ENCODE data around the gene CLCN2. TPM values are rescaled to one million over a fixed set of nuclear protein-coding genes. Genes with fewer than 3 reads are reported as not detected.

The CLCN2 gene
- total and polyA plus RNA-seq, 2 of the 4 experiments (the other 2 are of a cell fraction), result 2.9 to 5.8 TPM

GRCh38 chr3:184350618-184351017 is 10.8 kb downstream of the CLCN2 start:
- no peak overlapping the region for H3K4ac ChIP-seq (ENCODE audit: low read depth, low read length)
- TF ChIP-seq RAD21 (IDR thresholded peaks at IDR 0.05; ENCODE audit: low read length), result no peak
- TF ChIP-seq RCOR1 (IDR thresholded peaks at IDR 0.05; ENCODE audit: insufficient replicate concordance, low read length), result no peak
- no peak for TF ChIP-seq NFE2L2 (IDR thresholded peaks at IDR 0.05; ENCODE audit: low read depth, low read length)
- no peak for TF ChIP-seq BHLHE40 (IDR thresholded peaks at IDR 0.05; ENCODE audit: low read depth, low read length)
- no peak for TF ChIP-seq CTCF (conservative IDR thresholded peaks at IDR 0.05; ENCODE audit: low read depth, low read length)
- TF ChIP-seq CHD1 (IDR thresholded peaks at IDR 0.05; ENCODE audit: low read depth, low read length), result no peak
- no peak for TF ChIP-seq MAZ (IDR thresholded peaks at IDR 0.05; ENCODE audit: borderline replicate concordance, low read depth, low read length)
- no peak for TF ChIP-seq FOS (IDR thresholded peaks at IDR 0.05; ENCODE audit: low read depth, low read length)
- TF ChIP-seq MAFK (IDR thresholded peaks at IDR 0.05; ENCODE audit: low read depth, low read length), result no peak
- TF ChIP-seq RFX5 (IDR thresholded peaks at IDR 0.05; ENCODE audit: low read depth, low read length), result no peak
- TF ChIP-seq CEBPB (IDR thresholded peaks at IDR 0.05; ENCODE audit: low read depth, low read length), result no peak
- no peak for TF ChIP-seq MXI1 (IDR thresholded peaks at IDR 0.05; ENCODE audit: borderline replicate concordance, low read depth, low read length)
- TF ChIP-seq, protein P1, sequence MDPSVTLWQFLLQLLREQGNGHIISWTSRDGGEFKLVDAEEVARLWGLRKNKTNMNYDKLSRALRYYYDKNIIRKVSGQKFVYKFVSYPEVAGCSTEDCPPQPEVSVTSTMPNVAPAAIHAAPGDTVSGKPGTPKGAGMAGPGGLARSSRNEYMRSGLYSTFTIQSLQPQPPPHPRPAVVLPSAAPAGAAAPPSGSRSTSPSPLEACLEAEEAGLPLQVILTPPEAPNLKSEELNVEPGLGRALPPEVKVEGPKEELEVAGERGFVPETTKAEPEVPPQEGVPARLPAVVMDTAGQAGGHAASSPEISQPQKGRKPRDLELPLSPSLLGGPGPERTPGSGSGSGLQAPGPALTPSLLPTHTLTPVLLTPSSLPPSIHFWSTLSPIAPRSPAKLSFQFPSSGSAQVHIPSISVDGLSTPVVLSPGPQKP (IDR thresholded peaks at IDR 0.05; ENCODE audit: borderline replicate concordance, low read depth, low read length), result no peak
- no peak for TF ChIP-seq POLR2A (IDR thresholded peaks at IDR 0.05; ENCODE audit: low read depth, low read length)
- no peak for TF ChIP-seq USF2 (IDR thresholded peaks at IDR 0.05; ENCODE audit: low read depth, low read length)
- TF ChIP-seq SMC3 (IDR thresholded peaks at IDR 0.05; ENCODE audit: low read depth, low read length), result no peak
- no peak overlapping the region for H2BK5ac ChIP-seq (ENCODE audit: low read depth, low read length, poor library complexity, severe bottlenecking)
- peaks cover 21% of the 10 kb centered on the region for H3K36me3 ChIP-seq (ENCODE audit: control insufficient read depth, insufficient read depth, low read length)
- no peak overlapping the region for H3K14ac ChIP-seq (replicated peaks; ENCODE audit: low read depth, low read length)
- no peak overlapping the region for H4K5ac ChIP-seq (ENCODE audit: low read depth, low read length)
- H3K79me1 ChIP-seq (ENCODE audit: low read depth in 1 of 2, low read length in 2 of 2), result no peaks in the 10 kb centered on the region
- ATAC-seq (ENCODE audit: low read depth) (no peak), DNase-seq (no peak)
- H3K9ac ChIP-seq (ENCODE audit: low read depth, low read length), result no peak overlapping the region
- peaks cover 3% of the 10 kb centered on the region for H4K20me1 ChIP-seq (ENCODE audit: insufficient read depth, low read length)
- H3K9me1 ChIP-seq (ENCODE audit: insufficient read depth, low read length), result peaks cover 8% of the 10 kb centered on the region; the same call in 1 of the 2 replicates
- BruUV-seq (replicated peaks), result no TSS peak
- no peak overlapping the region for H2AFZ ChIP-seq (replicated peaks; ENCODE audit: low read length, poor library complexity)
- H3K27ac ChIP-seq (ENCODE audit: insufficient read depth, low read length), result no peak overlapping the region
- in situ Hi-C loops (cut with MboI; ENCODE audit: low sequenced_read_pairs) (no loop called here), dilution Hi-C loops (cut with HindIII; ENCODE audit: low sequenced_read_pairs, unreplicated experiment) (loop anchor here (25.0 kb wide), 1 partner anchor 187 kb away; no protein-coding TSS in a partner anchor), intact Hi-C loops (cut with micrococcal nuclease) (no loop called here)
- ChIA-PET POLR2A (ENCODE audit: unreplicated experiment) (no interaction called here), CTCF (no interaction called here)
- H3K4me2 ChIP-seq (ENCODE audit: low read depth, low read length), result no peak overlapping the region
- H4K8ac ChIP-seq (ENCODE audit: low read depth in 2 of 2, low read length in 2 of 2), result no peak overlapping the region
- no peak overlapping the region for H2BK120ac ChIP-seq (ENCODE audit: low read depth, low read length)
- WGBS, 2 experiments (ENCODE audit: extremely low coverage in 2 of 2, insufficient read length in 1 of 2), result 90% methylated on average over 2 of the region's 6 CpGs; no CpG with 5 or more reads in 1 of the 2 experiments
- peaks cover 4% of the 10 kb centered on the region; the same call in 1 of the 2 replicates for H3K4me1 ChIP-seq (ENCODE audit: control insufficient read depth, insufficient read depth, low read length)
- no peak overlapping the region for H2BK20ac ChIP-seq (ENCODE audit: low read depth, low read length)
- H4K91ac ChIP-seq (ENCODE audit: insufficient read depth, low read depth, low read length), result no peak overlapping the region
- no peak overlapping the region for H2BK15ac ChIP-seq (ENCODE audit: low read depth, low read length)
- H3K18ac ChIP-seq (ENCODE audit: low read depth, low read length), result no peak overlapping the region
- no peak overlapping the region for H3K23ac ChIP-seq (ENCODE audit: low read depth, low read length)
- H3K27me3 ChIP-seq (ENCODE audit: control insufficient read depth, insufficient read depth, low read length), result no peaks in the 10 kb centered on the region
- H3K56ac ChIP-seq (ENCODE audit: extremely low read depth, insufficient read depth, low read length), result no peak overlapping the region
- no peak overlapping the region for H2AK9ac ChIP-seq (replicated peaks; ENCODE audit: low read depth, low read length, poor library complexity)
- no peak overlapping the region for H3K4me3 ChIP-seq (ENCODE audit: insufficient read depth, low read depth, low read length)
- H2AK5ac ChIP-seq (ENCODE audit: low read depth, low read length), result no peak overlapping the region
- H3K9me3 ChIP-seq (ENCODE audit: control insufficient read depth, insufficient read depth, low read length), result no peaks in the 10 kb centered on the region

Measured in IMR-90 (cell line).